GM18508 (cell line): Measurements from ENCODE around the gene CELF3.

Experiments used
- ATAC-seq: cut with Tn5 transposase; IDR thresholded peaks from one replicate; pipeline ENCODE4 v1.9.1; 2021; ENCODE audit warnings: moderate number of reproducible peaks; ENCODE audit not compliant: insufficient read depth, unreplicated experiment

CELF3 gene

GRCh38 chr1:151720974-151721787 lies 4.6 kb upstream of the CELF3 start, which contains the start of gene RIIAD1:
Gene RIIAD1, plus strand, starts transcription at chr1:151721522. Its CDS starts 15 bp downstream, at chr1:151721537.
- ATAC-seq: no peak

DNA sequence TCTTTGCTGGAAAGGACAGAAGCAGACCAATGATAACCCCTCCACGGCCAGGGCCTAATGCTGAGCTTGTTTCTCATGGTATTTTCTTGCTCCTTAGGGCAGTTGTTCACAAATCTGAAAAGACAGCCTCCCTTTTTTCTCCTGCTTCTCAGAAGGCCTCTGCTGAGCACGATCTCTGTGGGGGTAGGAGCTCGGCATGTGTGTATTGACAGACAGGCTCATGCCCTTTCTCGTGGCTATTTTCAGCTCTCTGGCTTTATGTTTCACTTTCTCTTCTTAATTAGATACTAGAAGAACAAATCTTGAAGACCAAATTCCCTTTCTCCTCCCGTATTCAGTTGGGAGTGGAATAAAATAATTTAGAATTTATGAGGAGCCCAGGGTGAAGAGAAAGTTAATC lies 4.0 kb upstream of the CELF3 start:
- no peak for ATAC-seq

DNA sequence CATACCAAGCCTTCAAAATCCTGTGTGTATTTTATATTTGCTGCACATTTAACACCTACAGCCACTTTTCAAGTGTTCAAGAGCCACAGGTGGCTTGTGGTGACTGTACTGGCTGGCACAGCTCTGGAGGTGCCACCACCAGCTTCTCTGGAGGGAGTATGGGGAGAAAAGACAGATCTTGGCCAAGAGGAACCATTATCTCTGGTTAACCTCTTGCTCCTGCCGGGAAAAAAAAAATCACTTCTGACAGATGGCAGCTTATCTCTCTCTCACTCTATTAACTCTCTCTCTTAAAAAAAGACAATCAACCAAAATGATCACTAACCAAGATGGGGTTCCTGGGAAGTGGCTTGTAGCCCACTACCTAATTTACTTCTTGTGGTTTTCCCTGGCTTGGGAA lies 3.5 kb upstream of the CELF3 start:
- ATAC-seq: no peak

GRCh38 chr1:151718666-151719065 lies 2.1 kb upstream of the CELF3 start:
- ATAC-seq: no peak

- no peak for ATAC-seq
Measured at GRCh38 chr1:151718011-151718431, 1.4 kb upstream of the CELF3 start.

DNA sequence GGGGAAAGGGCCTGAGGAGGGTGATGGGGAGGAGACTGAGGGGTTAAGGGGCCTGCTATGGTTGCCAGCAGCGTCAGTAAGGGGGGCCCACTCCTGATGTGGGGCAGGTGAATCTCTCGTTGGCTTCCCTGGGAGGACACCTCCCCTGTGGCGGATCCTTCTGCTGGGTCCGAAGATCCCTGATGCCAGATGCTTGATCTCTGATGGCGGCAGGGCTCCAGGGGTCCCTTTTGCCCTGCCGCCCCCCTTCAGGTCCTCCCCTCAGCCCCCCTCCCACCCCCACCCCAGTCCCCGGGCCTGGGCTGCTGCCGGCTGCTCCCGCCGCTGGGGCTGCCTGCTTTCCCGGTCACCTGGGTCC lies 219 bp downstream of the CELF3 start:
- no peak for ATAC-seq

DNA sequence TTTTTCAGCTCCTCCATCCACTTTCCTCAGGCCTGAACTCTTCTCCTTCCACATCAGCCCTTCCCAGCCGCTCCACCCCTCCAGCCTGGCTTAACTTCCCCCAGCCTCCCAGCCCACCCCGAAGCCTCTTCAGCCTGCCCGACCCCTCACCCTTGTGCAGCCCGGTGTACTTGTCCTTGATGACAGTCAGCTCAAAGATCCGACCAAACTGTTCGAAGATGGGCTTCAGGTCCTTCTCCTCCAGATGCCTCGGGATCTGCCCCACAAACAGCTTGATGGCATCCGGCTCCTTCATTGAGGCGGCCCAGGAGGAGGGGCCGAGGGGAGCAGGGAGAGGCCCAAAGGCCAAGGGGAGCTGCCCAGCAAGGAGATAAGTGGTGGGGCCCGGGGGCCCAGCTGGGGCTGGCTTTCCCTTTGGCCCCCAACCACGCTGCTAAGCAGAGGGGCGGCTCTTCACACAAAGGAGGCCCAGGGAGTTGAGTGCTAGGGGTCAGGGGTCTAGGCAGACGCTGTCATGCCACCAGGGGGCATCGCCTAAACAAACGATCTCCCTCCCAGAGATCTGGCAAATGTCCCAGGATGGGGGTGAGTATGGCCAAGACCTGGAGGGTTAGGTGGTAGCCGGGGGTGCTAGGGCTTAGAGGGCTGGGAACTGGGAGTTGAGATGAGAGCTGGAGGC lies 738 bp downstream of the CELF3 start:
- no peak for ATAC-seq

DNA sequence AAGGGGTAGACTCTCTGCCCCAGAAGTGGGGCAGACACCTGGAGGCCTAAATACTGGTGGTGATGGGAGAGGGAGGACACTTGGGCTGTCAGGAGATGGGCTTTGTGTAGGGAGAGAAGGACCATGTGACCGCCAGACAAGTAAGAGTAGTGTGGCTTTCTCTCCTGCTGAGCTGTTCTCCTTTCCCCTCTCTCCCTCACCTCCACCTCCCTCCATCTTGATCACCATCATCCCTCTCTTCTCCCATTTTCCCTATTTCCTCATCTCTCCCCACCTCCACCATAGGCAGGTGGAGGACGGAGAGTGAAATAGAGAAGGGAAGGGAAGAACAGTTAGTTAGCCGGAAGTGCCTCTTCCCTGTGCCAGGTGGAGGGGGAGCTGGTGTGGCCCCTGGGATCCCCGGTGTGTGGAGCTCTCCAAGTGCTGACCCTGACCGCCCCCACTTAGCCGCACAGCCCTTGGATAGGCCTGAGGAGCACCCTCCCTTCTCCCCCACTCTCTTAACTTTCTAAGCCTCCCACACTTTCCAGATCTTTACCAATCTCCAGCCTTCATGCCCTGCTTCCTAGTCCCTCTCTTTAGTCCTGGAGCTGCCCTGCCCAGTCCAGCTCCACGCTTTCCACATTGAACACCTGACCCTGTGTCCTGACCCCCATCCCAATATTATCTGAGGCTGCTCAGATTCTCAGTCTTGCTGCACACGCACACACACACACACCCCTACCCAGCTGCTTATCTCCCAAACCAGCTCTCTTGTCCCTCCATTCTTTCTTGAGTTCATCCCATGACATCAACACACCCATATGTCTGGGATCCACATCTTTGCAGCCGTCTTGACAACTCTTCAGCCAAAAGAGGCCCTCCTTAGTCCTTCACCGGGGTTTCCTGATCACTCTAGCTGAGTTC lies 1.5 kb downstream of the CELF3 start:
- ATAC-seq: no peak

DNA sequence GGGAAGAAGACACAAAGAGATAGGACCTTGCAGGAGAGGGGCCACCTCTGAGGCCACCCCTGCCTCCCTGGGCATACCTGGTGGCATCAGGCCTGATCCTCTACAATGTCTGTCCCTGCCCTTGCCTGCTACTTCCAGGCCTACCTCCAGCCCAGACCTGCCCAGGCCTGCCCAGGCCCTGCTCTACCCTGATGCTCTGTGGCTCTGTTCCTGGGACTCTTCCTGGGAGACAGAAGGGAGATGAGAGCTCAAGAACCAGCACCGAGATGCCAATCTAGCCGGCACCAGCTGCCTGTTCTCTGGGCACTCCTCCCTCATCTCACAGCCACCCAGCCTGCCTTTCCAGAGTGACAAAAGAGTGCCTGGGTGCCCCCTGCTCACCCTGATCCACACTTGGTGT lies 2.7 kb downstream of the CELF3 start:
- no peak for ATAC-seq

DNA sequence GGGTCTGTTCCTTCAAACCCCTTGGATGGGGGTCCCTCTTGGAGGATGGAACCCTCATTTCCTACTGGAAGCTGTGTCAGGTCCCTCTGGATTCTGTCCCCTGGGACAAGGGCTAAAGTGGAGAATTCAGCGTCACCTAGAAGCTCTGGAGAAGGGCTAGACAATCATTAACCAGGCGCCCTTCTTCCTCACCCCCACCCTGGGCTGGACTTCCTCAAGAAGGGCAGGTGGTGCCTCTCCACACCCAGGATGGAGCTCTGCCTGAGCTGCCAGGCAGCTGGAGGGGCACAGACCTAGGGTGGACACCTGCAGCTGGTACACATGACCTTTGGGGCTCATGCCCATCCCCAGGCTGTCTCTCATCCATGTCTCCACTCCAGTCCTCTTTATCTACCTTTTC lies 3.6 kb downstream of the CELF3 start:
- no peak for ATAC-seq

DNA sequence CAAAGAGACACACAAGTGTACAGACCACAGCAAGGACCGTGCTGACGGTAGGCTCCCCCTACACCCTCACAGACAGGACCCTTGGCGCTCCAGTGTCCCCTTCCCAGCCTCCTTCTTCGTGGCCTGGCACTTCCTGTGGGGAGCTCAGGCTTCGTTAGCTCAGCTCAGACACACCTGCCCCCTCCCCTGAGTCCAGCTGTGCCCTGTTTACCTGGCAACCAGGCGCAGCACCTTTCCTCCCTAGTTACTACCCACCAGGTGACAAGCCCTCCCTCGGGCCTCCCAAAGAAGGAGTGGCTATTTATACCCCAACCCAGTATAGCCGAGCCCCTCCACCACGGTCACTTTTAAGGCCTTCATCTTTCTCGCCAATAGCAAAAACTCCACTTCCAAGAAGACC lies 4.7 kb downstream of the CELF3 start:
- no peak for ATAC-seq

- ATAC-seq: no peak
Measured at GRCh38 chr1:151711044-151711800, 5.4 kb downstream of the CELF3 start.

DNA sequence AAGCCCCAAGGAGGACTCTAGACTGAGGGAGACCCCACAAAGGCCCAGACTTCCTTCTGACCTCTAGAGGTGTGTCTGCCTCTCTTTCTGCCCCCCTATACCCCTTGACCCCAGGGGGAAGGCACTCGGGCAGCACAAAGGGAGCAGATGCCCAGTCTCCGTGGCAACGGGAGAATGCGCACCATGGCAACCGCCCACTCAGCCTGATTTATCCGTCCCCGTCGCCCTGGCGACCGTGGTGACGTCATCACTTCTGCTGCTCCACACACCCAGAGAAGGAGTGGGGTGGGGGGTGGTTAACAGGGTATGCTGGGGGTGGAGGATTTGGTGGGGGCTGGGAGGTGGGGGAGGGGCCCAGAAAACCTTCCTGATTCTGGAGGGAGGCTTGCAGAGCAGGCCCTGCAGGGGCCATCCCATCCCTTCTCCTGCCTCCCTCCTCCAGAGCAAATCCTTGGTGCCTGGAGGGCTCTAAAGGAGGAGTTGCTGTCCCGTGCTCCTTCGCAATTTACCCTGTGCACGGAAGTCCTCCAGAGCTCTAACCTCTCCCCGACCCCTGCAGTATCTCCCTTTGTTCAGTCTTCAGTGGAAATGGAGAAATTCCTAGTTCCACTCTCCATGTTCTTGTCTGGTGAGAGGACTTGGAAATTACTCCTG lies 6.3 kb downstream of the CELF3 start:
- ATAC-seq: no peak

GRCh38 chr1:151708891-151709290 lies 7.7 kb downstream of the CELF3 start:
- no peak for ATAC-seq

DNA sequence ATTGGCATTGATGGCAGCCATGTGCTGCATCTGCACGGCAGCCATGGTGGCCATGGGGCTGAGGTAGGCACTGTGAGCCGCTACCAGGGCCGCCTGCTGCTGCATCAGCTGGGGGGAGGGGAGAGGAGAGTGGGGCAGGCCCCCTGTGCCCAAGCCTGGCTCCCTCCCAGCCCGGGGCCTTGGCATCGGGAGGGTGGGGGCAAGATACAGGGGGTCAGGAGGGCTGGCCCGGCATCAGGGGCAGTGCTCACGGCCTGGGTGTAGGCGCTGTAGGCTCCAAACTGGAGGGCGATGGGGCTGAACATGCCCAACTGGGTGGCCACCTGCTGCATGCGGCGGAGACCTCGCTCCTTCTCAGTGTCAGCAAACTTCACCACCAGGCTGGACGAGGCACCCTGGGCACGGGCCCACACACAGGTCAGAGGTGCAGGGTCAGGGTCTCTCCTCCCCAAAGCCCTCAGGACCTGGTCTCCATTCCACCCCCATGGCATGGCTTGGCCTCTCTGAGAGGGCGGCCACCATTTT lies 9.0 kb downstream of the CELF3 start:
- ATAC-seq: no peak

- ATAC-seq: no peak
Measured at GRCh38 chr1:151706464-151707415, 9.9 kb downstream of the CELF3 start.

- ATAC-seq: no peak
Measured at GRCh38 chr1:151705753-151706463, 10.7 kb downstream of the CELF3 start.

DNA sequence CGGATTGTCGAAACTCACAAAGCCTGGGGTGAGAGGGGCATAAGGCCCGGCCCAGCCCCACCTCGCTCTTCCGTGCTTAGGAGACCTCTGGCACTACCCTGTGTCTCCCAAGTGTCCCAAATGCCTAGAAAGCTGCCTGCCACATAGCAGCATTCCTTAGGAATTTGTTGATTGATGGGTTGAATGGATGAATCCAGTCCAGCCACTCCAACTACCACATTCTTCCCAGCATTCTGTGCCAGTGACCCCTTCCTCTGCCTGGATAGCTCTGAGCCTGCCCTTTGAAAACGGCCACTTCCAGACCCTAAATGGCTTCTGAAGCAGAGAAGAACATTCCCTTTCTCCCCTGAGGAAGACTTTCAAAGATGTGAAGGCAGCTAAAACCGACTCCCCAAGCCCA lies 11.5 kb downstream of the CELF3 start:
- no peak for ATAC-seq
